ENCODE measurements around the gene NAPG.

GRCh38 chr18:10557085-10557677 lies 31.4 kb downstream of the NAPG start:
- TF ChIP-seq POLR2A (IDR thresholded peaks at IDR 0.05; ENCODE audit: low read depth, low read length) = no peak
- TF ChIP-seq CTCF (IDR thresholded peaks at IDR 0.05; ENCODE audit: extremely low read depth in 1 of 2, insufficient read depth in 1 of 2, low read depth in 1 of 2, low read length in 2 of 2) = no peak
- no peak for TF ChIP-seq POLR2AphosphoS5 (IDR thresholded peaks at IDR 0.05; ENCODE audit: insufficient read depth, low read depth, low read length)
